ENCODE measurements around the gene RANBP3.

Gene RANBP3

DNA sequence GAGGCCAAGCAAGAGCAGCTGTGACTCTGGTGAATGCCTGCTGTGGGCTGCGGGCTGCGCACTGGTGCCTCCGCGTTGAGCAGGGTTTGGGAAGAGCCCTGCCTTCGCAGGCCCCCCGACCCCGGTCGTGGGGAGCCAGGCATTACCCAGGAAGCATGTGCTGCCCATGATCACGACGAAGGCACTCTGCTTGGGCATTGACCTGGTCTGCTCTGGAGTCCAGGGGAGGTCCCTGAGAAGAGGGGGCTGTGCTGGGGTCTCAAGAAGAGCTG, 19.2 kb downstream of the RANBP3 start:
- DNase-seq (ENCODE audit: insufficient read length, low spot score) (no peak), FAIRE-seq (no peak)
- TF ChIP-seq, protein P1, sequence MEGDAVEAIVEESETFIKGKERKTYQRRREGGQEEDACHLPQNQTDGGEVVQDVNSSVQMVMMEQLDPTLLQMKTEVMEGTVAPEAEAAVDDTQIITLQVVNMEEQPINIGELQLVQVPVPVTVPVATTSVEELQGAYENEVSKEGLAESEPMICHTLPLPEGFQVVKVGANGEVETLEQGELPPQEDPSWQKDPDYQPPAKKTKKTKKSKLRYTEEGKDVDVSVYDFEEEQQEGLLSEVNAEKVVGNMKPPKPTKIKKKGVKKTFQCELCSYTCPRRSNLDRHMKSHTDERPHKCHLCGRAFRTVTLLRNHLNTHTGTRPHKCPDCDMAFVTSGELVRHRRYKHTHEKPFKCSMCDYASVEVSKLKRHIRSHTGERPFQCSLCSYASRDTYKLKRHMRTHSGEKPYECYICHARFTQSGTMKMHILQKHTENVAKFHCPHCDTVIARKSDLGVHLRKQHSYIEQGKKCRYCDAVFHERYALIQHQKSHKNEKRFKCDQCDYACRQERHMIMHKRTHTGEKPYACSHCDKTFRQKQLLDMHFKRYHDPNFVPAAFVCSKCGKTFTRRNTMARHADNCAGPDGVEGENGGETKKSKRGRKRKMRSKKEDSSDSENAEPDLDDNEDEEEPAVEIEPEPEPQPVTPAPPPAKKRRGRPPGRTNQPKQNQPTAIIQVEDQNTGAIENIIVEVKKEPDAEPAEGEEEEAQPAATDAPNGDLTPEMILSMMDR (IDR thresholded peaks at IDR 0.05; ENCODE audit: insufficient read depth, missing control alignments), result no peak

- no peak for FAIRE-seq
- no peak for DNase-seq (ENCODE audit: insufficient read length, low spot score)
These were observed 19.7 kb downstream of the RANBP3 start for GRCh38 chr19:5958074-5958850.

DNA sequence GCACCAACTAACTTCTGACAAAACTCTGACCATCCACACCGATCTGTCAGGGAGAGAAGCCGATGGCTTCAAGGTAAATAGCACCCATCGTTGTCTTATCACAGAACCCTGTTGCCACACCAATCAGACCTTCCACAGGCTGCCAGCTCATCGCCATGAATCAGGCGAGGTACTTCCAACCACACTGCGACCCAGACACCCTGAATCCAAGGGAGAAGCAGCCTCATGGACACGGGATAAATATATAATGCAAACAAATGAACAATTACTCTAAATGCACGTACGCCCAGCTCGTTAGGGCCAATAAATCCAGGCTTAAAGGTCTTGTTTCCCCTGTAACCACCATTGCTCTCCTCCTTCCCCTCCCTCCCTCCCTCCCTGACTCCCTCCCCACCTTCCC, 20.8 kb downstream of the RANBP3 start:
- TF ChIP-seq, protein P1 (IDR thresholded peaks at IDR 0.05; ENCODE audit: insufficient read depth, missing control alignments), result no peak
- no peak for FAIRE-seq
- no peak for DNase-seq (ENCODE audit: insufficient read length, low spot score)

More at GRCh38 chr19:5958074-5958850, 19.7 kb downstream of the RANBP3 start:
- TF ChIP-seq, protein P1 (IDR thresholded peaks at IDR 0.05; ENCODE audit: insufficient read depth, missing control alignments), result no peak

GRCh38 chr19:5956728-5957127, 21.2 kb downstream of the RANBP3 start:
- TF ChIP-seq, protein P1 (IDR thresholded peaks at IDR 0.05; ENCODE audit: insufficient read depth, missing control alignments), result no peak
- DNase-seq (ENCODE audit: insufficient read length, low spot score), result no peak
- no peak for FAIRE-seq

DNA sequence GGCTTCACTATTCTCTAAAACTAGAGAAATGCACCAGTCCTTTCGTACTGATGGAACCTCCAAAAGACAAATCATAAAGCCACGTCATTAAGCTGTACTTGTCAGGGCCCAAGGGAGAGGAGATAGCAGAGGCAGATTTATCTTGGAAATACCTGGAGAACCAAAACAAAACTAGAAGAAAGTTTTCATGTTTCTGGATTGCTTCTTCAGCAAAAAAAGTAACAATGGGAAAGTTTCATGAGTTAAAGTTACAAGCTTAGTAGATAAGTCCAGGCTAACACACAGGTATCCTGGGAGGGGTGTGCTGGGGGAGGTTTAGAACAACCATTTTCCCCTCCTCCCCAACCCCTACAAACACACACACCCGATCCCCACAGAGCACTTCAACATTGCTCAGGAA, 21.6 kb downstream of the RANBP3 start:
- TF ChIP-seq, protein P1 (IDR thresholded peaks at IDR 0.05; ENCODE audit: insufficient read depth, missing control alignments), result no peak
- no peak for FAIRE-seq

DNA sequence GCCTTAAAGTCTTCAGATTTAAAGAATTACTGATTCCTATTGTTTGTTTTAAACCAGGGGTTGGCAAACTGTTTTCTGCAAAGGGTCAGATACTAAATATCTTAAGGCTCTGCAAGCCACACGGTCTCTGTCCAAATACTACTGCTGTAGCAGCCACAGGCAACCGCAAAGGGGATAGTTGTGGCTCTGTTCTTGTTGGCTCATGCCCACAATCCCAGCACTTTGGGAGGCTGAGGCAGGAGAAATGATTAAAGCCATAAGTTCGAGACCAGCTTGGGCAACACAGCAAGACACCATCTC, 22.4 kb downstream of the RANBP3 start:
- no peak for DNase-seq (ENCODE audit: insufficient read length, low spot score)
- no peak for FAIRE-seq
- TF ChIP-seq, protein P1 (IDR thresholded peaks at IDR 0.05; ENCODE audit: insufficient read depth, missing control alignments), result no peak

More for the DNA sequence above, 21.6 kb downstream of the RANBP3 start:
- no peak for DNase-seq (ENCODE audit: insufficient read length, low spot score)

DNA sequence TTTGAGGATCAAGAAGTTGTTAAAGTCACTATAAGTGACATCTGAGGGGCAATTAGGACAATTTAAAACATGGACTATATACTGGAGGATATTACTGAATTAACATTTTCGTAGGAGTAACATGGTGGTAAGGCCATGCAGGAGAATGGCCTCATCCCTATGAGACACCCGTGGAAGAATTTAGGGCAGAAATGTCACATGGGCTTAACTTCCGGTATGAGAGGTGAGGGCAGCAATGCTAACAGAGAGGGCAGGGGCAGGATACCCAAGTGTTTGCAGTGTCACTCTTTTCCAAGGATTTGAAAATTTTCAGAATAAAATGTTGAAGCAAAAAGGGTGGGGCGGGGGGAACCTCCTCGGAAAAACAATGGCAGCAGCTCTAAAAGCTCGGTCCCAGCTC, 23.6 kb downstream of the RANBP3 start:
- TF ChIP-seq, protein P1 (IDR thresholded peaks at IDR 0.05; ENCODE audit: insufficient read depth, missing control alignments), result no peak
- no peak for FAIRE-seq

More for the DNA sequence above, 23.6 kb downstream of the RANBP3 start:
- DNase-seq (ENCODE audit: insufficient read length, low spot score), result no peak

Measured in D721Med (cell line).